ENCODE measurements around the gene CALR. TPM values are rescaled to one million over a fixed set of nuclear protein-coding genes. Genes with fewer than 3 reads are reported as not detected.
"Not testable (repeated sequence)": the region's sequence is repeated elsewhere in the genome, so short reads cannot be mapped to it uniquely, and the experiment has no call there.

Gene CALR
- total RNA-seq, 1 donor from 2014 or later = 1,409 TPM

DNA sequence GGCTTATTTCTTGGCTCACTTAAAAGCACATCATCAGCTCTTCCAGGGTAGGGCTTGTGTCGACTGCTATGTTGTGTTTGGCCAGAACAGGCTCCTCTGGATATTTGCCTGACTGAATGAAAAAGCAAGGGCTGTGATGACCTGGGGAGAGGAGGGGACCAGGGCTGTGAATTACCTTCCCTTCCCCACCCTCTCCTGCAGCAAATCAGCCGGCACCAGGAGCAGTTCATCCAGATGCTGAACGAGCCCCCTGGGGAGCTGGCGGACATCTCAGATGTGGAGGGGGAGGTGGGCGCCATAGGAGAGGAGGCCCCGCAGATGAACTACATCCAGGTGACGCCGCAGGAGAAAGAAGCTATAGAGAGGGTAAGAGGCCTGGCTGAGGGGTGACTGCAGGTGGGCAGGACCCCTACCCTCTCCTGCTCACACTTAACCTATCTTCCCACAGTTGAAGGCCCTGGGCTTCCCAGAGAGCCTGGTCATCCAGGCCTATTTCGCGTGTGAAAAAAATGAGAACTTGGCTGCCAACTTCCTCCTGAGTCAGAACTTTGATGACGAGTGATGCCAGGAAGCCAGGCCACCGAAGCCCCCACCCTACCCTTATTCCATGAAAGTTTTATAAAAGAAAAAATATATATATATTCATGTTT is 14.2 kb downstream of the CALR start:
- no peak for DNase-seq (ENCODE audit: low read depth, low spot score)

DNA sequence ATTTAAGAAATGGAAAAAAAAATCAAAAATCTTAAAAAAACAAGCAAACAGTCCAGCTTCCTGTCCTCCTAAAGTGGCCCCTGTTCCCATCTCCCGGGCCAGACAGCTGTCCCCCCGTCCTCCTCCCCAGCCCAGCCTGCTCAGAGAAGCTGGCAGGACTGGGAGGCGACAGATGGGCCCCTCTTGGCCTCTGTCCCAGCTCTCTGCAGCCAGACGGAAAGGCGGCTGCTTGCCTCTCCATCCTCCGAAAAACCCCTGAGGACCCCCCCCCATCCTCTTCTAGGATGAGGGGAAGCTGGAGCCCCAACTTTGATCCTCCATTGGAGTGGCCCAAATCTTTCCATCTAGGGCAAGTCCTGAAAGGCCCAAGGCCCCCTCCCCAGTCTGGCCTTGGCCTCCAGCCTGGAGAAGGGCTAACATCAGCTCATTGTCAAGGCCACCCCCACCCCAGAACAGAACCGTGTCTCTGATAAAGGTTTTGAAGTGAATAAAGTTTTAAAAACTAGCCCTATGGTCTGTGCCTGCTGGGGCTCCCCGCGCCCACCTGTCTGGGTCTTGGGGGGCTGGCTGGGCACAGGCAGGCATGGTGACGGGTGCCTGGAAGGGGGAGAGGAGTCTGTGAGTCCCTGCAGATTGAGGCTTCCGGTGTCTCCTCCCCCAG is 14.9 kb downstream of the CALR start:
- DNase-seq (ENCODE audit: low read depth, low spot score) = no peak

DNA sequence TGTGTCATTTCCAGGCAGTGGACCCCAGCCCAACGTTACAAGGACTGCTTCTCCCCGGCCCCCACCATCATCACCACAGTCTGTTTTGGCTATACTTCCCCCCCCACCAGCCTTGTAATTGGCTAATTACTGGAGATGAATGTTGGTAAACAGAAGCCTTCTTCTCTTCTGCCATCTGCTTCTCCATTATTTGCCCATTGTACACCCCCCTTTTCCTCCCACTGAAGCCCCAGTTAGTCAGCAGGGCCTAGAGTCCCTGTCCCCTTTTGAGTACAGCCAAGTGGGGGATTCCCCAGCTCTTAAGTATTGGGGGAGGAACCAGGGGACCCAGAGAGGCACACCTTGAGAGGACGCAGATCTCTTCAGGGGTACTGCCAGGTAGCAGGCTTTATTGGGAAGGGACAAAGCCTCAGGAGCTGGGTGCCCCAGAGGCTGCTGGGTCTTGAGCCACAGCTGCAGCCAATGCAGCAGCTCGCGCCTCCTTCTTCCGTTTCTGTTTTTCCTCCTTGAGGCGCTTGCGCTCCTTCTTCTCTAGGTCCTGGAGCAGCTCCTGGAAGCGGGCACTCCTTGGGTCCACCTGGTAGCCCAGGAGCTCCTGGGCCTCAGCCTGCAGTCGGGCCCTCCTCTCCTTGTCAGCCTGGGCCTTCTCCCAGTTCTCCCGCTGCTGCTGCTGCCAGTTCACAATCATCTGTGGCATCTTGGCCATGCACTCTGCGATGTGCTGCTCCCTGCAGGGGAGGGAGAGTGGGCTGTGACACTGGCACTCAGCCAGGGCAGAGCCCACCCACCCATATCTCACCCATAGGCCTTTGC is 15.6 kb downstream of the CALR start:
- no peak for DNase-seq (ENCODE audit: low read depth, low spot score)

DNA sequence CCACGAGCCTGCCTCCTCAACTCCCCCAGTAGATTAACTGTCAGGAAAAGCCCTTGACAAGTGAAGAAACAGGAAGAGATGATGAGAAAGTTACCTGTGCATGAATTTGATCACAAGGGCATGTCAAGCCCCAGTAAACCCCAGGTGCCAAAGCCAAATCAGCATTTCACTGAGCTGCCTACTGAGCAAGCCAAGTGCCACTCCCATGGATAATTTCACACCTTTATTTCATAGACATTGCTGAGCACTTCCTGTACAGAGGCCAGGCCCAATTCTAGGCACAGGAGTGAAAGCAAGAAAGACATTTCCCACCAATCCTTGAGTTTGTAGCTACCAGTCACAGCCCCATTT is 16.2 kb downstream of the CALR start:
- no peak for DNase-seq (ENCODE audit: low read depth, low spot score)

DNA sequence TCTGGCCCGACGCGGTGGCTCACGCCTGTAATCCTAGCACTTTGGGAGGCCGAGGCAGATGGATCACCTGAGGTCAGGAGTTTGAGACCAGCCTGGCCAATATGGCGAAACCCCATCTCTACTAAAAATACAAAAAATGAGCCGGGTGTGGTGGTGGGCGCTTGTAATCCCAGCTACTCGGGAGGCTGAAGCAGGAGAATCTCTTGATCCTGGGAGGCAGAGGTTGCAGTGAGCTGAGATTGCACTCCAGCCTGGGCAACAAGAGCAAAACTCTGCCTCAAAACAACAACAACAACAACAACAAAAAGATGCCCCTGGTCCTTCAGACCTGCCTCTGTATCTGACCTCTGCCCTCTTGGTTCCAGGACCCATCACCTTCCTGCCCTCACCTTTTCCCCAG is 17.2 kb downstream of the CALR start:
- DNase-seq (ENCODE audit: low read depth, low spot score) = not testable (repeated sequence)

DNA sequence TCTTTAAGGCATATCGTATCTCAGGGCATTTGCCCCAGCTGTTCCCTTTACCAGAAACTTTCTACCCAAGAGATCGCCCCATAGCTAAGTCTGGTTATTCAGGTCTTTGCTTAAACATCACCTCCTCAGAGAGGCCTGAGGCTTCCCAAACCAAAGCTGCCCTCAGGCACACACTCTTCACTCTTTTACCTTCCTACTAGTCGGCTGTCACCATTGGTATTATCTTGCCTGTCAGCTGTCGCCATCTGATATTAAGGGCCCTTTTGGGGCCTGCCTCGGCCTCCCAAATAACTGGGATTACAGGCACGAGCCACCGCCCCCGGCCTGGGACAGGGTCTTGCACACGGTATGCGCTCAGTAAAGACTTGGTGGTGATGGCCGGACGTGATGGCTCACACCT is 17.6 kb downstream of the CALR start:
- DNase-seq (ENCODE audit: low read depth, low spot score) = no peak

DNA sequence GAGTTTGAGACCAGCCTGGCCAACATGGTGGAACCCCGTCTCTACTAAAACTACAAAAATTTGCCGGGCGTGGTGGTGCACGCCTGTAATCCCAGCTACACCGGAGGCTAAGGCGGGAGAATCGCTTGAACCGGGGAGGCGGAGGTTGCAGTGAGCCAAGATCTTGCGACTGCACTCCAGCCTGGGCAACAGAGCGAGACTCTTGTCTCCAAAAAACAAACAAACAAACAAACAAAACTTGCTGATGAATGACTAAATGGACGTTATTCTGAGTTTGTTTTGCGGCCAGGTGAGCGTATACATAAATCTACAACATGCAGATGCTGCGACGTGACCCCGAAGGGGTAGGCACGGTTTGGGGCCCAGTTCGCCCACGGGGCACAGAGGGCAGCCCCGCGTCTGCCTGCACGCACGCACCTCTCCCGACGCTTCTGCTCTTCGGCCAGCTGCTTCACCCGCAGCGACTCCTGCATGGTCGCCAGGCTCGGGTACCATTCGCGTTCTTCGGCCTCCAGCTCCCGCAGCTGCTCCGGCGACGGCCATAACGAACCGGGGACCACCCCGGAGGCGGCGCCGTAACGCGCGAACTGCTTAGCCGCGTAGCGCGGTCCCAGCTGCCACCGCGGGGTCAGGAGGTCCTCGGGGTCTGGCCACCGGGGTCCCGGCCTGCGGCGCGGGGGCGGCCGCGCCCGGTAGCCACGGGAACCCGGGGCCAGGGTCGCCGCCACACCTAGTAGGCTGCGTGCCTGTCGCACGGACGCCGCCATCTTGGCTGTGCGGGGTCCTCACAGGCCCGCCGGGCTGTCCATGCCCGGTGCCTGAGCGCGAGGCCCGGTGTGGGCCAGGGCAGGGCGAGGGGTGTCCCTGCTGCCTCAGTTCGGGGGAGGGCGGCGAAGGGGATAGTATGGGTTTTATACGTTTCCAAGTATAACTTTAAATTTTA is 18.3 kb downstream of the CALR start, which contains the start of gene GADD45GIP1:
TSS of gene GADD45GIP1 (minus strand) at position 778 of the 943 bp plus-strand sequence. CDS start at position 767, 11 bp downstream.
- DNase-seq (ENCODE audit: low read depth, low spot score) = no peak

DNA sequence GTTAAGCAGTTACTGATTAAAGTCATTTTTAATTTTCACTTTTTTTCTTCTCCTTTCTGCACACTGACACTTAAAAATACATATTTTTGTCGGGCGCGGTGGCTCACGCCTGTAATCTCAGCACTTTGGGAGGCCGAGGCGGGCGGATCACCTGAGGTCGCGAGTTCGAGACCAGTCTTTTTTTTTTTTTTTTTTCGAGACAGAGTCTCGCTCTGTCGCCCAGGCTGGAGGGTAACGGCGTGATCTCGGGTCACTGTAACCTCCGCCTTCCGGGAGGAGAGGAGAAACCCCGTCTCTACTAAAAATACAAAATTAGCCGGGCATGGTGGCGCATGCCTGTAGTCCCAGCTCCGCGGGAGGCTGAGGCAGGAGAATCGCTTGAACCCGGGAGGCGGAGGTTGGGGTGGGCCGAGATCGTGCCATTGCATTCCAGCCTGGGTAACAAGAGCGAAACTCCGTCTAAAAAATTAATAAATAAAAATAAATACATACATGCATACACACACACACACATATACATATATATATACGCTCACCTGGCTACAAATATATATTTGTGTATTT is 19.1 kb downstream of the CALR start:
- not testable (repeated sequence) for DNase-seq (ENCODE audit: low read depth, low spot score)

DNA sequence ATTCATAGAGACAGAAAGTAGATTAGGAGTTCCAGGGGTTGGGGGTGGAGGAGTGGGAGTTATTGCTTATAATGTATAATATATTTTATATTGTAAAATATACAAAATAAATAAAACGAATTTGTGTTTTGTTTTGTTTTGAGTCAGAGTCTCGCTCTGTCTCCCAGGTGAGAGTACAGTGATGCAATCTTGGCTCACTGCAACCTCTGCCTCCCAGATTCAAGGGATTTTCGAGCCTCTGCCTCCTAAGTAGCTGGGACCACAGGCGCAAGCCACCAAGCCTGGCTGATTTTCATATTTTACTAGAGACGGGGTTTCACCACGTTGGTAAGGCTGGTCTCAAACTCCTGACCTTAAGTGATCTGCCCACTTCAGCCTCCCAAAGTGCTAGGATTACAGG is 21.1 kb downstream of the CALR start:
- no peak for DNase-seq (ENCODE audit: low read depth, low spot score)

DNA sequence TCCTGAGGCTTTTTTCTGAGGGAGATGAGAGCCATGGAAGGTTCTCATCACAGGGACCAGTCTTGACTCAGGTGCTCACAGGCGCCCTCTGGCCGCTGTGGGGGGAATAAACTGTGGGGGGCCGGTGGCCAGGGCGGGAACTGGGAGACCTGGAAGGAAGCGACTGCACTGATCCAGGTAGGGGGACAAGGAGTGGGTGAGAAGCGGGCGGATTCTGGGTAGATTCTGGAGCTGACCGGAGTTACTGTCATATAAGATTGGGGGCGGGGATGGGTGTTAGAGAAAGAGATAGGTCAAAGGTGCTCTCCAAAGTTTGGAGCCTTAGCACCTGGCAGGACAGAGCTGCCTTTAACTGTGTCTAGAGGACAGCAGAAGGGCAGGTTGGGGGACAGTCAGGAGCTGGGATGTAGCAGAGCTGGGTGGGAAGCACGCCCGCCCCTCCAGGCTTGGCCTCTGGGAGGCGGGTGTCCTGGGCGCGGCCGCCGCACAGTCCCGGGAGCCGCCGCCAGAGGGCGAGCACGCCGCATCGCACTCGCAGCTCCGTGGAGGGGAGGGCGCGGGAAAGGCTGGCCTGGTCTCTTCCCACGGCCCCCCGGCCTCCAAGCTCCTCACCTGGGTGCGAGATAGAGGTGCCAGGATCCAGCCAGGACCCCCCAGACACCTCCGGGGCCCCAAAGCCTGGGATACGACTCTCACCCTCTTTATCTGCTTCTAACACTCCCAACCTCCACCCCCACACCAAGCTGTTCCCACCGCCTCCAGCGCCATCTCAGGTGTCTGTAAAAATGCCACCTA is 26.8 kb downstream of the CALR start:
- DNase-seq (ENCODE audit: low read depth, low spot score) = no peak

DNA sequence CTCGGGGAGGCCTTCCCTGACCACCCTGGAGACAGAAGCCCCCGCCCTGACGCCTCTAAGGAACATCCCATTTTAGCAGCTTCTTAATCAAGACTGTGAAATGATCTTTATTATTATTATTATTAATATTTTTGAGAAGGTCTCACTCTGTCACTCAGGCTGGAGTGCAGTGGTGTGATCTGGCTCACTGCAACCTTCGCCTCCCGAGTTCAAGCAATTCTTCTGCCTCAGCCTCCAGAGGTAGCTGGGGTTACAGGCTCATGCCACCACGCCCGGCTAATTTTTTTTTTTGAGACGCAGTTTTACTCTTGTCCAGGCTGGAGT is 27.4 kb downstream of the CALR start:
- no peak for DNase-seq (ENCODE audit: low read depth, low spot score)

DNA sequence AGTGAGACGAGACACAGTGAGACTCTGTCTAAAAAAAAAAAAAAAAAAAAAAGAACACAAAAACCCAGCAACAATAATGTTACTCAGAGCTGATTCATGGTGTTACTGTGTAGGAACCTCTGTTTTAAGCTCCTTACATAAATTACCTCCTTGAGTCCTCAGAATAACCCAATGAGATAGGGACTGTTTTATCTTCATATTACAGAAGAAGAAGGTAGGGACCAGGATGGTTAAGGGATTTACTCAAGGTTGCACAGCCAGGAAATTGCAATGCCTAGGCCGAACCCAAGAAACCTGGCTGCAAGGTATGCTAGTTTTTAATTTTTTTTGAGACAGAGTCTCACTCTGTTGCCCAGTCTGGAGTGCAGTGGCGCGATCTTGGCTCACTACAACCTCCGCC is 29.5 kb downstream of the CALR start:
- no peak for DNase-seq (ENCODE audit: low read depth, low spot score)

DNA sequence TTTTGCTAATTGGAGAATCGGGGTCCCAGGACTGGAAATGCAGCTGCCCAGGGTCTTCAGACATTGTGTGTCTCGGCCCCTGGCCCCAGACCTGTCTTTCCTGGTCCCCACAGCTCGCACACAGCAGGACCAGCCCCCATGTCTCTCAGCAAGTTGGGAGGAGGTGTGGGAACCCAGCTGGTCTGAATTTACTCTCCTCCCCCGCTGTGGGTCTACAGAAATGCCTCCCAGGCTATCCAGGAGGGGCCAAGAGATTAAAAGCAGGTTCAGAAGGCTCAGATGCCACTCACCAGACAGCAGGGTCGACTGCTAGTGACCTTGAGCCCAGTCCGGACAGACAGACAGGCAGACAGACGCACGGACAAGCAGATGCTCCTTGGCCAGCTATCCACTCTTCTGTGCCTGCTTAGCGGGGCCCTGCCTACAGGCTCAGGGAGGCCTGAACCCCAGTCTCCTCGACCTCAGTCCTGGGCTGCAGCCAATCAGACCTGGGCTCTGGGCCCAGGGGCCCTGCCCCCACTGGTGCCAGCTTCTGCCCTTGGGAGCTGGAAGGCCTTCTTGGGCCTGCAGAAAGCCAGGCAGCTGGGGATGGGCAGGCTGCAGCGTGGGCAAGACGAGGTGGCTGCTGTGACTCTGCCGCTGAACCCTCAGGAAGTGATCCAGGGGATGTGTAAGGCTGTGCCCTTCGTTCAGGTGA is 31.0 kb downstream of the CALR start, which contains the start of gene DAND5:
TSS of gene DAND5 (plus strand) at position 285 of the 697 bp plus-strand sequence. CDS start at position 370, 85 bp downstream.
- DNase-seq (ENCODE audit: low read depth, low spot score) = no peak

DNA sequence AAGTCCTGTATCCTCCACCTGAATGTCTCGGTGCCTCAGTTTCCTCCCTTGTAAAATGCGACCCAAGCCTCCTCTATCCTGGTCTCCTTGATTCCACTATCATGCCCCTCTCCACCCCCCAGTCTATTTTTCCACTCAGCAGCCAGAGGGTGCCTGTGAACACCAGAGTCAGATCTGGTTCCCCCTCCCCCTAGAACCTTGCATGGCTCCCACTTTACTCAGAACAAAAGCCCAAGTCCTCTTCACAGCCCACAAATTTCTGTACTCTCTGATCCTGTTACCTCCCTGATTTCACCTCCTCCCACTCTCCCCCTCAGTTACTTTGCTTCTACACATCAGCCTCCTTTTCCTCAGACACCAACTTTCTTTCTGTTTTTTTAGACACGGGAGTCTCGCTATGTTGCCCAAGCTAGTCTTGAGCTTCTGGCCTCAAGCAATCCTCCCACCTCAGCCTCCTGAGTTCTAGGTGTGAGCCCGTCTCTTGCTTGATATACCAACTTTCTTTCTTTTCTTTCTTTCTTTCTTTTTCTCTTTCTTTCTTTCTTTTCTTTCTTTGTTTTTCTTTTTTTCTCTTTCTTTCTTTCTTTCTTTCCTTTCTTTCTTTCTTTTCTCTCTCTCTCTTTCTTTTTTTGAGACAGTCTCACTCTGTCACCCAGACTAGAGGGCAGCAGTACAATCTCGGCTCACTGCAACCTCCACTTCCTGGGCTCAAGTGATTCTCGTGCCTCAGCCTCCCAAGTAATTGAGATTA is 31.8 kb downstream of the CALR start:
- DNase-seq (ENCODE audit: low read depth, low spot score) = no peak

DNA sequence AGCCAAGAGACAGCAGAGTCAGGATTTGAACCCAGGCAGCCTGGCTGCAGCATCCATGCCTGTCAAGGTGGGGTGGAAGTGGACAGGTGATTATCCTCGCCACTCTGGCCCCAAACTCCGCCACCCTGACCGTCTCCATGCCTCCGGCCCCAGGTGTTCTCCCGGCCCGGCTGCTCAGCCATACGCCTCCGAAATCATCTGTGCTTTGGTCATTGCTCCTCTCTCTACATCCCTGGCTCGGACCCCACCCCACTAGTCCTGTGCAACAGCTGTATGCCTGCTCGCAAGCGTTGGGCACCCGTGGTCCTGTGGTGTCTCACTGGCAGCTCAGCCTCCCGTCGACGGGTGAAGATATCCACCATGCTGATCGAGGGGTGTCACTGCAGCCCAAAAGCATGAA is 34.8 kb downstream of the CALR start:
- no peak for DNase-seq (ENCODE audit: low read depth, low spot score)

DNA sequence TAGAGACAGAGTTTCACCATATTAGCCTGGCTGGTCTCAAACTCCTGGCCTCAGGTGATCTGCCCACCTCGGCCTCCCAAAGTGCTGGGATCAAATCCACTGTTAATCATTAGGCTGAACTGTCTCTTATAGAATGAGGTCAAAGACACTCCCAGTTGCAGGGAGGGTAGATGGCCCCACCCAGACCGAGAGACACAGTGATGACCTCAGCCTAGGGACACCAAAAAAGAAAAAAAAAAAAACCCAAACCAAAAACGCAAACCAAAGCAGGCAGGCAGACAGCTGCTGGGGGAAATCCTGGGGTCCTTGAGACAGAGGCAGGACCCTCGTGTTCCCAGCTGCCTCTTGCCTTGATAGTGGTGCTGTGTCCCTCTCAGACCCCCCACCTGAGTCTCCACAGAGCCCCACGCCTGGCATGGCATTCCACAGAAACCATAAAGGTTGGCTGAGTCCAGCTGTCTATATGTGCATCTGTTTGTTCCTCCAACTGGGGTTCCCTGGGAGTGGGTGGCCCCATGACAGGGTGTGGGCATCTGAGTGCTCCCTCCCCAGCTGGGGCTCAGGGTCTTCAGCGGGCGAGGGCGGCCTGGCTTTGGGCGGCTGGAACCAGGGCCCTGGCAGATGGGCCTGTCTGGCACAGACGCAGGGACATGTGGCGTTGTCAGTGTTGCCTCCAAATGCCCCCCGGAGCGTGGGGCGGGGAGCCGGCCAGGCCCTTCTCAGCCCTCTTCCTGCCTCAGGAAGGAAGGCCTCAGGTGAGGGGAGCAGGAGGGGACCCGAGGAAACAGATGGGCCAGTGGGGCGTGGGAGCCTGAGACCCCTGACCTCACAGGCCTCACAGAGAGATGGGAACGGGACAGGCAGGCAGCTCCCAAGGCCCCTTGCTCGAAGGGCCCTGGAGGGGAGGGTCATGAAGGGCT is 36.2 kb downstream of the CALR start:
- DNase-seq (ENCODE audit: low read depth, low spot score) = no peak

DNA sequence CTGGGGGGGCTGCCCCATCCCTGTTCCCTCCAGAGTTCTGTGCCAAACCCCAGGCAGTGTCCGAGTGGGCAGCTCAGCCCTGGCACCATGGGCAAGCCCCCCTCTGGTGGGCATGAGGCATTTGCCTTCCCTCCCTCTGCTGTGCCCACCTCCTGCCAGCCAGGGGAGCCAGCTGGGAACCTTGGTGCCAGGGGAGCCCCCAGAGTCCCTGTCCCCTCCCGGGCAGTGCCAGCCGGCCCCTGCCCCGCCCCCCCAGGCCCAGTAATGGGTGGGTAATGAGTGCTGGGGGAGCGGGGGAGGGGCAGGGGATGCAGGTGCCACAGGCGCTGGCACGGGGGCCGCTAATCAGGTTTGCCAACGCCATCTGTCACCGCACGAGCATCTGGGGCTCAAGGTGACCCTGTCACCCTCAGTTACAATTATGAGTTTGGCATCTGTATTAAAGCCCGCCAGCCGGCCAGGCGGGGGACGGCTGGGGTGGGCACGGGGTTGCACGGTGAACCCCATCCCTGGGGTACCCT is 36.9 kb downstream of the CALR start:
- DNase-seq (ENCODE audit: low read depth, low spot score) = no peak

DNA sequence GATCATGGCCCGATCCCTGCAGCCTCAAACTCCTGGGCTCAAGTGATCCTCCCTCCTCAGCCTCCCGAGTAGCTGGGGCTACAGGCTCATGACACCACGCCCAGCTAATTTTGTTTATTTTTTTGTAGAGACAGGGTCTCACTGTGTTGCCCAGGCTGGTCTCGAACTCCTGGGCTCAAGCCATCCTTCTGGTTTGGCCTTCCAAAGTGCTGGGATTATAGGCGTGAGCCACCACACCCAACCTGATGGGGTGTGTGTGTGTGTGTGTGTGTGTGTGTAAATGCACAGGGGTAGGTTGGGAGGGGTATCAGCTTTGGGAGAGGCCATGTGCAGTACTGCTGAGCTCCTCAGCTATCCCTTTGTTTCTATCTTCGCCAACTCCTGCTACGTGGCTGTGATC is 37.7 kb downstream of the CALR start:
- not testable (repeated sequence) for DNase-seq (ENCODE audit: low read depth, low spot score)

All from pulmonary artery endothelial cell (primary cell).